Astrocyte (in vitro differentiated cells and primary cell): Measurements from ENCODE around the gene EBLN2.

Experiments used
- EZH2 ChIP-seq: IDR thresholded peaks from 2 replicates; pipeline ENCODE4 v1.6.1; 2012; ENCODE audit warnings: mild to moderate bottlenecking, low read length, inconsistent platforms; ENCODE audit not compliant: insufficient read depth
- TF ChIP-seq, protein P1 (sequence below): IDR thresholded peaks from 2 replicates; pipeline ENCODE4 v1.5.1; 2011; ENCODE audit warnings: low read depth, mild to moderate bottlenecking, inconsistent platforms, low read length, moderate library complexity; ENCODE audit not compliant: insufficient read depth

DNA sequence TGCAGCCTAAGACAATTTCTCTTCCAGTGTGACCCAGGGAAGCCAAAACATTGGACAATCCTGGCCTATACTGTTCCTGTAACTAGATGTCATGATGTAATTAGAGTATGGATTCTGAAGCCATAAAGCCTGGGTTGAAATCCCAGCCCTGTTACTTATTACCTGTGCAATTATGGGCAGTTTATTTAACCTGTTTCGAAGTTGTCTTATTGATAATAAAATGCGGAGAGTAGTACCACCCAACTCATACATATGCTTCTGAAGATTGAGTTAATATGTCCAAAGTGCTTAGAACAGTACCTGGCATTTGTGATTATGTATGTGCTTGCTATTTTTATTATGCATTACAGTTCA is 34.7 kb upstream of the EBLN2 start:
- TF ChIP-seq, protein P1, sequence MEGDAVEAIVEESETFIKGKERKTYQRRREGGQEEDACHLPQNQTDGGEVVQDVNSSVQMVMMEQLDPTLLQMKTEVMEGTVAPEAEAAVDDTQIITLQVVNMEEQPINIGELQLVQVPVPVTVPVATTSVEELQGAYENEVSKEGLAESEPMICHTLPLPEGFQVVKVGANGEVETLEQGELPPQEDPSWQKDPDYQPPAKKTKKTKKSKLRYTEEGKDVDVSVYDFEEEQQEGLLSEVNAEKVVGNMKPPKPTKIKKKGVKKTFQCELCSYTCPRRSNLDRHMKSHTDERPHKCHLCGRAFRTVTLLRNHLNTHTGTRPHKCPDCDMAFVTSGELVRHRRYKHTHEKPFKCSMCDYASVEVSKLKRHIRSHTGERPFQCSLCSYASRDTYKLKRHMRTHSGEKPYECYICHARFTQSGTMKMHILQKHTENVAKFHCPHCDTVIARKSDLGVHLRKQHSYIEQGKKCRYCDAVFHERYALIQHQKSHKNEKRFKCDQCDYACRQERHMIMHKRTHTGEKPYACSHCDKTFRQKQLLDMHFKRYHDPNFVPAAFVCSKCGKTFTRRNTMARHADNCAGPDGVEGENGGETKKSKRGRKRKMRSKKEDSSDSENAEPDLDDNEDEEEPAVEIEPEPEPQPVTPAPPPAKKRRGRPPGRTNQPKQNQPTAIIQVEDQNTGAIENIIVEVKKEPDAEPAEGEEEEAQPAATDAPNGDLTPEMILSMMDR: no peak
- TF ChIP-seq EZH2: no peak
